Measurements from ENCODE around the gene UGCG. TPM values are rescaled to one million over a fixed set of nuclear protein-coding genes. Genes with fewer than 3 reads are reported as not detected.

UGCG gene
- total and polyA plus RNA-seq, 9 of the 15 experiments (the other 6 are each of a cell fraction or from before 2014, with no cell fraction given), result 20.0 to 40.3 (median 29.2) TPM

DNA sequence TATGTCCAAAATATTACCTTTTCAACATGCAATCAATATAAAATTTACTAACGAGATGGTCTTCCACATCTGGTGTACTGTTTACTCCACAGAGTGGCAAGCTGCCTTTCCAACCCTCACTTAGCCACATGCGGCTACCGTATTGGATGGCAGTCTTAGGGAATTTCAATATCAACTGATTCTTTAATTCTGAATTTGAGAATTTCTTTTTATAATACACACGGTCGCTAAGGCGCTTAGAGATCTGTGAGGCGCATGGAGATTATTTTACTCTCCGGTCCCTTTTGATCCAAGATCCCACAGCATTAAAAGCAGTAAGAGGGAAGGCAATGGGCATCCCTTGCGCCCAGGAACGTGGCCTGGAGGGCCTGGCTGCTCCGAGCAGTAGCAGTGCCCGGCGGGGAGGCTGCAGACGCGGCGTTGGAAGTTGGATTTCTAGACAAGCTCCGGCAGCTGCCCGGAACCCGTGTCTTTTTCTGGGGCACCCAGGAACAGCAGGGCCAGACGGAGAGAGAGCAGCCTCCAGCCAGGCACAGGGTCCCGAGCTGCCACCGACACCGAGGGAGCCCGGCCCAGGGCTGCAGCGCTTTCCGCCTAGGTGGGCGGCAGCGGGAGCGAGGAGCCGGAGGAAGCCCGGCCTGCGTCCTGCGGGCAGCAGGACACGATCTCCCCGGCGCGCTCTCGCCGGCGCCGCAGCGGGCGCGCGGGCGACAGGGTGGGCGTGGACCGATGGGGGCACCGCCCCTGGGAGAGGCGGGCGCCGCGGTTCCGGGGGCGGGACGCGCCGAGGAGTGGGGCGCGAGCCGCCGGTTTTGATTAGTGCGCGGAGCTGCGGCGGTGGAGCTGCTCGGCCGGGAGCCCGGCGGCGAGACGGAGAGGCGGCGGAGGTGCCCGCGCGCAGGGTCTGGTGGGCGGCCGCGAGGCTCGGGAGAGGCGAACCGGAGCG, at the start of gene UGCG (continued):
- TF ChIP-seq JUND (IDR thresholded peaks at IDR 0.05; ENCODE audit: borderline replicate concordance, low read depth, low read length) (no peak; the same call in 1 of the 2 replicates), JUND (tag; IDR thresholded peaks at IDR 0.05; ENCODE audit: borderline replicate concordance, low read depth, low read length) (no peak; the same call in 2 of the 3 replicates), SRSF7 (optimal IDR thresholded peaks at IDR 0.05; ENCODE audit: low read depth, low read length) (no peak), PURB (CRISPR knock-in tag; IDR thresholded peaks at IDR 0.05; ENCODE audit: low read depth) (no peak), MYC (IDR thresholded peaks at IDR 0.05; ENCODE audit: low read depth, low read length) (peak; percentile 77), MYC (CRISPR knock-in tag; IDR thresholded peaks at IDR 0.05; ENCODE audit: borderline replicate concordance, low read depth) (no peak), MCM3 (IDR thresholded peaks at IDR 0.05) (no peak), HNRNPH1 (optimal IDR thresholded peaks at IDR 0.05; ENCODE audit: low read depth, low read length) (no peak)
- TF ChIP-seq, protein P1, sequence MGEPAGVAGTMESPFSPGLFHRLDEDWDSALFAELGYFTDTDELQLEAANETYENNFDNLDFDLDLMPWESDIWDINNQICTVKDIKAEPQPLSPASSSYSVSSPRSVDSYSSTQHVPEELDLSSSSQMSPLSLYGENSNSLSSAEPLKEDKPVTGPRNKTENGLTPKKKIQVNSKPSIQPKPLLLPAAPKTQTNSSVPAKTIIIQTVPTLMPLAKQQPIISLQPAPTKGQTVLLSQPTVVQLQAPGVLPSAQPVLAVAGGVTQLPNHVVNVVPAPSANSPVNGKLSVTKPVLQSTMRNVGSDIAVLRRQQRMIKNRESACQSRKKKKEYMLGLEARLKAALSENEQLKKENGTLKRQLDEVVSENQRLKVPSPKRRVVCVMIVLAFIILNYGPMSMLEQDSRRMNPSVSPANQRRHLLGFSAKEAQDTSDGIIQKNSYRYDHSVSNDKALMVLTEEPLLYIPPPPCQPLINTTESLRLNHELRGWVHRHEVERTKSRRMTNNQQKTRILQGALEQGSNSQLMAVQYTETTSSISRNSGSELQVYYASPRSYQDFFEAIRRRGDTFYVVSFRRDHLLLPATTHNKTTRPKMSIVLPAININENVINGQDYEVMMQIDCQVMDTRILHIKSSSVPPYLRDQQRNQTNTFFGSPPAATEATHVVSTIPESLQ (CRISPR knock-in tag; IDR thresholded peaks at IDR 0.05), result peak; percentile 36; the same call in 1 of the 2 replicates
- TF ChIP-seq, protein P2, sequence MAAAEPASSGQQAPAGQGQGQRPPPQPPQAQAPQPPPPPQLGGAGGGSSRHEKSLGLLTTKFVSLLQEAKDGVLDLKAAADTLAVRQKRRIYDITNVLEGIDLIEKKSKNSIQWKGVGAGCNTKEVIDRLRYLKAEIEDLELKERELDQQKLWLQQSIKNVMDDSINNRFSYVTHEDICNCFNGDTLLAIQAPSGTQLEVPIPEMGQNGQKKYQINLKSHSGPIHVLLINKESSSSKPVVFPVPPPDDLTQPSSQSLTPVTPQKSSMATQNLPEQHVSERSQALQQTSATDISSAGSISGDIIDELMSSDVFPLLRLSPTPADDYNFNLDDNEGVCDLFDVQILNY (CRISPR knock-in tag; IDR thresholded peaks at IDR 0.05), result peak; percentile 18; the same call in 1 of the 2 replicates
